HG03469 (cell line): ENCODE measurements around the gene XKR8.

Experiments
- ATAC-seq: cut with Tn5 transposase; IDR thresholded peaks from one replicate; pipeline ENCODE4 v1.9.1; 2021; ENCODE audit warnings: mild to moderate bottlenecking, moderate library complexity, moderate number of reproducible peaks; ENCODE audit not compliant: unreplicated experiment

XKR8 gene

DNA sequence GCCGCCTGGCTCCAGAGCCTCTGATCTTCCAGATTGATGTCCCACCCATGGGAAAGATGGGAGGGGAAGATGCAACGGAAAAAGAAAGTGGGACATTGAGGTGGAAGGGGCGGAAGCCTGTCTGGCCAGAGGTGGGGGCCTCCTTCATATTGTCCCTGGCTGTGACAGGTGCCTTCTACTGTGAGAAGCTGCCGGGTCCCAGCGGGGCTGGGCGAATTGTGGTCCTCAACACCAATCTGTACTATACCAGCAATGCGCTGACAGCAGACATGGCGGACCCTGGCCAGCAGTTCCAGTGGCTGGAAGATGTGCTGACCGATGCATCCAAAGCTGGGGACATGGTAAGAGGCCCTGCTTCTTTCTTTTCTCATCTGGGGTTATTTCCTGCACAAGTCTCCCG is 5.6 kb upstream of the XKR8 start:
- no peak for ATAC-seq

DNA sequence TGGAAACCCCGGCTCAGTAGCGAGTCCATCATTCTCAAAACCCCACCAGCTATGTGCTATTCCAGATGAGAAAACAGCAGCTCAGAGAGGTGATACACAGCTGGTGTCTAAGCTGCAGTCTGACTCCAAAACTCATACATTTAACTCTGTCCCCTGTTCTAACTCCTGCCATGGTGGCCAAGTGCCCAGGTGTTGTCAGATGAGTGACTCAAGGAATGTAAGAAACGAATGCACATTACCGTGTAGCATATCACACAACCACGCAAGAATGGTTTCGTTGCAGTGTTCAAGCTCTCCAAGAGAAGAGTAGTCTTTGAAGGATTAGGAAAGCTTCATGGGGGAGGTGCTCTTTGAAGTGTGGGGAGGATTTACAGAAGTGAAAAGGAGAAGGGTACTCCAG is 4.7 kb upstream of the XKR8 start:
- ATAC-seq: no peak

DNA sequence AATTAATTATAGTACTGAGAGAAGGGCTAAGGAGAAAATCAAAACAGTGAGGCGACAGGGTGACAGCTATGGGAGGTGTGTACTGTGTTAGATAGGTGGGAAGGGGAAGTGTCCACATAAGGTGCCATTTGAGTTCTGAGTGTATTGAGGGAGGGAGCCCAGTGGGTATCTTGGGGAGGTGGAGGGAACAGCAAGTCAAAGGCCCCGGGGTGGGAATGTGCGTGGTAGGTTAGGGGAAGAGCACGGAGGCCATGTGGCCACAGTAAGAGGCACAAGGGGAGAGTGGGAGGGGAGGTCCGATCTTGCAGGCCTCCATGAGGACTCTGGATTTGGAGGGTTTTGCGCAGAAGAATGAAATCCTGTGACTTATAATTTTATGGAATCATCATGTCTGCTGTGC is 3.0 kb upstream of the XKR8 start:
- no peak for ATAC-seq

DNA sequence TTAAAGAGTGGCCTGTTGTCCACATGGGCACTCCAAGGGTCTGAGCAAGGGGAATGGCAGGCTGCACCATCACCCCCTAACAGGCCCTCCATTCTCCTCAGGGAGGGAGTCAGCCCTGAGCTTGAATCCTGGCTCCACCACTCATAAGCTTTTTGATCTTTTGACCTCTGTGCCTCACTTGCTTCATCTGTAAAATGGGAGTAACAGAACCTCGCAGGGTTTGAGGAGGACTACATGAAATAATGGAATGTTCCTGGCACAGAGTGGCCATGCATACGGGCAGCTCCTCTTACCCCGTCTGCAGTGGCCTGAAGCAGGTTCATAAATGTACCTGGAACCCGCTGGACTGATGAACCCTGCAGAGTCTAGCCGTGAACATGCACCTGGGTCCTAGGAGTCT is 2.1 kb upstream of the XKR8 start:
- no peak for ATAC-seq

DNA sequence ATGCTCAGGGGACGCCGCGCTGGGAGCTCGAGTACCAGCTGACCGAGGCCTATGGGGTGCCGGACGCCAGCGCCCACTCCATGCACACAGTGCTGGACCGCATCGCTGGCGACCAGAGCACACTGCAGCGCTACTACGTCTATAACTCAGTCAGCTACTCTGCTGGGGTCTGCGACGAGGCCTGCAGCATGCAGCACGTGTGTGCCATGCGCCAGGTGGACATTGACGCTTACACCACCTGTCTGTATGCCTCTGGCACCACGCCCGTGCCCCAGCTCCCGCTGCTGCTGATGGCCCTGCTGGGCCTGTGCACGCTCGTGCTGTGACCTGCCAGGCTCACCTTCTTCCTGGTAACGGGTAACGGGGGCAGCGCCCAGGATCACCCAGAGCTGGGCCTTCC is 1.3 kb upstream of the XKR8 start:
- ATAC-seq: no peak

DNA sequence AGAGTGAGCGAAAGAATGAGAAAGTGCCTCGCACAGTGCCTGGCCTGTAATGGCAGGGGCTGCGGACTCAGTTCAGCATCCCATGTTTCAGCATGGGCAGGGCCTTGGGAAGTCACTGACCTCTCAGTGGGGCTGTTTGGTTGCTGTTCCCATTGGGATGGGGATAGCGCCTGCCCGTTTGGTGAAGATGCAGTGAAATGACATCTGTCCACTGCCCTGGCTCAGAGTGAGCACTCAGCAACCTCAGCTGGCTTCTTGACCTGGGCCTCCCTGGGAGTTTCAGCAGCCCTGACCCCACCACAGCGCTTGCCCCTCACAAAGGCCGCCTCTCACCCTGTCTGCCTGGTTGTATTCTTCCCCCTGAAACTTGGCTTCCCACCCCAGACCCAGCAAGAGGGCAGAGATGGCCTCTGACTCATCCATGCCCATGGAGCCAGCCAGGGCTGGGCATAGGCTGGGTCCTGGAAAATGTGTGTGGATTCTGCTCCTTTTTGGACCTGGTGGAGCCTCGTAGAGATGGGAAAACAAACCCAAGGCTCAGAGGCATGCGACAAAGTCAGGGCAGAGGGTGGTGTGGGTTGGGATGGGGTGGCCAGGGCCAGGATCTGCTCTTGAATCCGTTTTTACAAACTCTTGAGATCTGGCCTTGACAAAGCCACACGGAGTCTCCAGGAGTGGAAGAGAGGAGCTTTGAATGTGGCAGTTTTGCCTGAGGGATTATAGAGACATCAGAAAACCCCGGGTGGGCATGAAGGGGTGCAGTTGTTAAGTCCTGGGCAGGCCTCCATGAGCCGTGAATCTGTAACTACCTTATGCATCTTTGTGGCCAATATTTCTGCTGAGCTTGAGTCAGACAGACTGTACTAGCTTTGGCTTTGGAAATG is 1.2 kb downstream of the XKR8 start:
- ATAC-seq: no peak

DNA sequence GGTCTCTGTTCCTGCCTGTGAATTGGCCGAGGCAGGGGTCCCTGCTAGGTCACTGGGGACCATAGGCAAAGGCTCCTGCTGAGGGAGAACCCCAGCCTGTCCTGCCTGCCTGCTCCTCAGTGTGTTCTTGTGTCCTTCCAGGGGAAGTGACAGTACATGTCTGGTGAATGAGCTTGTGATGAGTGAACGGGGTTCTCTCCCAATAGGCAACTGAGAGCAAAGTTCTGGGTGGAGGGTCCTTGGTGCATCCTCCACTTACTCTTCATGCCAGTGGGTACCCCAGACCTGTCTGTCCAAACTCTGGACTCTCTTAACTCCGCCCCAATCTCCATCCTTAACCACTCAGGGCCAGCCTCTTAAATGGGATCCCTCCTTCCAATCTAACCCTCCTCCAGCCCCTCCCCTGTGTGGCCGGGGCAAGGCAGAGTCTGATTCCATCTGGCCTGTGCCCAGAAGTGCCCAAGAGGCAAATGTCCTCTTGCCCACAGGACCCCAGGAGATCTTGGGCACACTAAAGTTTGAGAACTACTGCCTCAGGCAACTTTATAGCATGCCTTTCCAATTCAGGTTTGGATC is 2.0 kb downstream of the XKR8 start:
- no peak for ATAC-seq

DNA sequence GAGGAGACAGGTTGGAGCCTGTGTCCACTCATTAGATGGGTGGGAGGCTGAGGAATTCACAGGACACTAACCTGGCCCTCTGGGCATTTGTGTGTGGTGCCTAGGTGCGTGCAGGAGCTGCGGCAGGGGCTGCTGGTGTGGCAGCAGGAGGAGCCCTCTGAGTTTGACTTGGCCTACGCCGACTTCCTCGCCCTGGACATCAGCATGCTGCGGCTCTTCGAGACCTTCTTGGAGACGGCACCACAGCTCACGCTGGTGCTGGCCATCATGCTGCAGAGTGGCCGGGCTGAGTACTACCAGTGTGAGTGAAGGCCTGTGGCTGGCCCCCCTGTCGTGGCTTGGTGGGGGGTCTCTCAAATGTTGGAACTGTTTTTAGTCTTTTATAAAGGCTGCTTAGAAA is 3.6 kb downstream of the XKR8 start:
- no peak for ATAC-seq

DNA sequence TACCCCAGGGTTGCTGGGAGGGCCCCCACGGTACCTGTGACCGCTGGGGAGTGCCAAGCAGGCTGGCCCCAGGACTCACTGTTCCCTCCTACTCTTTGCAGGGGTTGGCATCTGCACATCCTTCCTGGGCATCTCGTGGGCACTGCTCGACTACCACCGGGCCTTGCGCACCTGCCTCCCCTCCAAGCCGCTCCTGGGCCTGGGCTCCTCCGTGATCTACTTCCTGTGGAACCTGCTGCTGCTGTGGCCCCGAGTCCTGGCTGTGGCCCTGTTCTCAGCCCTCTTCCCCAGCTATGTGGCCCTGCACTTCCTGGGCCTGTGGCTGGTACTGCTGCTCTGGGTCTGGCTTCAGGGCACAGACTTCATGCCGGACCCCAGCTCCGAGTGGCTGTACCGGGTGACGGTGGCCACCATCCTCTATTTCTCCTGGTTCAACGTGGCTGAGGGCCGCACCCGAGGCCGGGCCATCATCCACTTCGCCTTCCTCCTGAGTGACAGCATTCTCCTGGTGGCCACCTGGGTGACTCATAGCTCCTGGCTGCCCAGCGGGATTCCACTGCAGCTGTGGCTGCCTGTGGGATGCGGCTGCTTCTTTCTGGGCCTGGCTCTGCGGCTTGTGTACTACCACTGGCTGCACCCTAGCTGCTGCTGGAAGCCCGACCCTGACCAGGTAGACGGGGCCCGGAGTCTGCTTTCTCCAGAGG is 6.8 kb downstream of the XKR8 start:
- no peak for ATAC-seq

DNA sequence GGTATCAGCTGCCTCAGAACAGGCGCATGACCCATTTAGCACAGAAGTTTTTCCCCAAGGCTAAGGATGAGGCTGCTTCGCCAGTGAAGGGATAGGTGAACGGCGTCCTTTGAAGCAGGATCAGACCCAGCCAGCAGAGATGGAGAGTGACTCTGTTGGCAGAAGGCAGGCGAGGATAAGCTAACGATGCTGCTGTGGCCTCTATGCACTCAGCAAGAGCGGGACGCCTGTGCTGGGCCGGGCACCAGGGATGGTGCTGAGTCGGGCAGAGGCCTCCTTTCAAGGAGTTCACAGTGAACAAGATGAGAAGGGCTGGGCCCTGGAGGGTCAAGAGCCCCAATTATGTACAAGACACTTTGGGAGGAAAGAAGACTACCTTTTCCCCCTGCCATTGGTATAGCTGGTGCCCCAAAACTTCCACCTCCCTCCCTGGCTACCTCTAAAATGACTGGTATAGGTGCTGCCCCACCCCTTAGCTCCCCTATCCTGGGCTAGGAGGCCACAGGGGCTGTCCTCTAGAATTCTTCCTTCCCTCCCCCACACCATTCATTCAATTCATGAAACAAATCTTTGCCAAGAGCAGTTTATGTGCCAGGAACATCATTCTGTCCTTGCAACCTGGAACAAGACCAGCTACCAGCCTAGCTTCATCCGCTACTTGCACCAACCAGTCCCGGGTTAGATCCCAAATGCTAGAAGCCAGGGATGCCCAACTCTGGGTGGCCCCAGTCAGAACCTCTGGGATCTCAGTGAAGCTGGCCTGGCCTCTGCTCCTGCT is 7.5 kb downstream of the XKR8 start:
- ATAC-seq: no peak

DNA sequence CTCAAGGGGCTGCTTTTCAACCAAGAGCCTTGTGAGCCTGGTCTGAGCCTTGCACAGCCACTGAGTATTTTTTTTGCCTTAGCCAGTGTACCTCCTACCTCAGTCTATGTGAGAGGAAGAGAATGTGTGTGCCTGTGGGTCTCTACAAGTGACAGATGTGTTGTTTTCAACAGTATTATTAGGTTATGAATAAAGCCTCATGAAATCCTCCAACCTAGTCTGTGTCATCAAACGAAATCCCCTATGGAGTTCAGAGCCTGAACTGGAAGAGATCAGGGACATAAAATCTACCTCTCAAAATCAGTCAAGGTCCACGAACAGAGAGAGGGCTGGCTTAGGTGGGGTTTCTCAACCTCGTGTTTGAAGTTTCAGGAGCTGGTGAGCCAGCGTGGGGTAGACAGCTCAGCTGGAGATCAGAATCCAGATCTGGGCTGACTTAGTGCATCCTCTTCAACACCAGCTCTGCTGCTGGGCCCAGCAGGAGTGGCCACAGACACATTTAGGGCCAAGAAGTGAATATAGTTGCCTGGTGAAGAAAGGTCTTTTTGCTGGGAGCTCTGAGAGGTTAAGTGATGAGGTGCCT is 8.2 kb downstream of the XKR8 start:
- no peak for ATAC-seq

DNA sequence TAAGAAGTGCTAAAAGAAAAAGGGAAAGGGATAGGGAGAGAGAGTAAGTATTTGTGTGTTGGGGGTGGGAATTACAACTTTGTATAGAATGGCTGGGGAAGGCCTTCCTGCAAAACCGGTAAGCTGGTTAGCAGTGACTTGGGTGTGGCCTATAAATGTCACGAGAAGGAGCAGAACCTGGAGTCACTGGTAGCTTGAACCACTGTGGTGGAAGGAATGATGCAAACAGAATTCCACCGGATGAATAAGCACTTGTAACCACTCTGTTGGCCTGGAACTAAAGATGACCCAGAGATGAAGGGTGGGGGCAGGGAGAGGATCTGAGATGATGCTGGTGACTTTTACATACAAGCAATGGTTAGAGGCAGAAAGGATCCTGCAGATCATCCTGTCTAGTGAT is 8.9 kb downstream of the XKR8 start:
- no peak for ATAC-seq

DNA sequence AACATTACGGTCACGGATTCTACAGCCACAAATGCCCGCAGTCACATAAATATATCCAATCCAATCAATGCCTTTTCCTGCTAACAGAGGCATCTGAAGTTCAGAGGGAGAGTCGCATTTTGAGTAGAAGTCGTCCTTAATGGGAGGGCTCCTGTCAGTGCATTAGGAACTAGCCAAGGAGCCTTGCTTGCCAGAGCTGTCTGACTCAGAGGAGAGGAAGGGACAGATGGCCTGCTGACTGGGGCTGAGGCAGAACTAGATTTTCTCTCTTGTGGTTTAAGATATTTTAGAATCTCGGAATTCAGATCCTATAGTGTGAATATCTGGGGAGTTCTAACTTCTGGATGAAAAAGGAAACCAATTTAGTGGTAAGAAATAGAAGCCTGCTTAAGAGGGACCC is 10.6 kb downstream of the XKR8 start:
- no peak for ATAC-seq

DNA sequence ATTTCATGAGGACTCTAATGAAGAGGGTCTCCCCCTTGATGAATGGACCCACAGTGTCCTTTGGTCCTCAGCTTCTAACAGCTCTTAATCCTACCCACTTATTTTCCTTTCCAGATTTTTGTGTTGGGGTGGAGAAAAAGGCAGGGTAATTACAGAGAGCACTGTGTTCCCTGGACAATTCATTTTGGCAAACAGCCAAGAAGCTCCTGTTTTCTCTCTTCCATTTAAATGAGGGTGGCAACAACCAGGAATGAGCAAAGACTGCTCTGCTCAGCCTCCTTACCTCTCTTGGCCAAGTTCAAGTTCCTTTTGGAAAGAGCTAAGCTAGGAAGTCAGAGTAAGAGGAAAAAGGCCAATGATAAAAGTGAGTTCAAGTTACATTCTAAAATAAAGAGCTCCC is 11.9 kb downstream of the XKR8 start:
- ATAC-seq: no peak

DNA sequence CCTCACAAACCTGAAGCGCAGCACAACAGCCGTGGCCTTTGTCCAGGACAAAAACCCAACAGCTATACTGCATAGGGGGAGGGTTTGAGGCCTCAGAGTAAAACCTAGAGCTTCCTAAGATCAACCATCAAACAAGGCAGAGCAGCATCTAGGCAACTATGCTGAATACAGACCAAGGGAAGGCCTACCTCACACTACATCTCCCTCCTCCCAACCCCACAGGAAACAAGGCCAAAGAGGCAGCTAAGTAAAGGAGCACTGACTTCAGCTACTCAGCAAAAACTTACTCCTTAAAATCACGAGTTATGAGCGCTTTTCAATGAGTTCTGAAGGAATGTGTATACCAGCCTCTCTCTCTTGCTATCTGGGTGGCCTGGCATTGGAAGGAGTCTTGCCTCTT is 12.4 kb downstream of the XKR8 start:
- ATAC-seq: no peak

DNA sequence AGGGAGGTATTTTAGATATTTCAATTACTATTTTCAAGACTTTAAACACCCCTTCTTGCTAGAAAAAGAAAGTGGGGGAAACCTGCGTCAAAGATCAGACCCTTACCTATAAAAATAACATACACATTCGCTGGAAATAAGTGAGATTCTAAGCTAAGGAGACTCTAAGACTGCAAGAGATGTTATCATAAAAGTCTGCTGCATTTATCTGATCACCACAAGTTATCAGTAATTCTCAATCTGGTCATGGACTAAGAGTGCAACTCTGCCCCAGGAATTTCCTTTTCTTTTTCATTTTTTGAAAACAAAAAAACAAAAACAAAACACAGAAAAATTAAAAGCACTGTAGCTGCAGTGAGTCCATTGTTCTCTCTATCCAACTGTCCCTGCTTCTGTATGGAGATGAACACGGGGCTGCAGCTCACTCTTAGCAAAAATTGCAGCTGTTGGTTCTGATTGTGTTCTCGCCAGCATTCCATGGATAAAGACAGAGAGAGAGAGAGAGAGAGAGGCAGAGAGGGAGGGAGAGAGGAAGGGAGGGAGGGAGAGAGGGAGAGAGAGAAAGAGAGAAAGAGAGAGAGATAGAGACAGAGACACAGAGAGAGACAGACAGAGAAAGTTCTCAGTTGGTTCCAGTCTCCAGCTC is 14.1 kb downstream of the XKR8 start:
- ATAC-seq: no peak

DNA sequence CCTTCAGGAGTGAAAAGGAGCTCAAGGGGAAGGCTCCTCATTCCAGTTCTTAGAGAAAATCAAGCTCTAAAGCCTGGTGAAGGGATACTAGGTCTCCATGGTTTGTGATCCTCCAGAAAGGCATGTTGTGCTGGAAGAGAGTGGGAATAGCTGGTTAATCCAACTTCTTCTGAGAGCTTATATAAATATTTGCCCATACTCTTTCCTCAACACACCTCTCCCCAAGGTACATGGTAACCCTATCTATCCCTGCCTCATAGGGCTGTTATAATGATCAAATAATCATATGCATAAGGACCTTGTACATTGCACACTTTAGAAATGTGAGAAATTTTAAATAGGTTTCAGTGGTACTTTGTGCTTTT is 14.6 kb downstream of the XKR8 start:
- no peak for ATAC-seq

DNA sequence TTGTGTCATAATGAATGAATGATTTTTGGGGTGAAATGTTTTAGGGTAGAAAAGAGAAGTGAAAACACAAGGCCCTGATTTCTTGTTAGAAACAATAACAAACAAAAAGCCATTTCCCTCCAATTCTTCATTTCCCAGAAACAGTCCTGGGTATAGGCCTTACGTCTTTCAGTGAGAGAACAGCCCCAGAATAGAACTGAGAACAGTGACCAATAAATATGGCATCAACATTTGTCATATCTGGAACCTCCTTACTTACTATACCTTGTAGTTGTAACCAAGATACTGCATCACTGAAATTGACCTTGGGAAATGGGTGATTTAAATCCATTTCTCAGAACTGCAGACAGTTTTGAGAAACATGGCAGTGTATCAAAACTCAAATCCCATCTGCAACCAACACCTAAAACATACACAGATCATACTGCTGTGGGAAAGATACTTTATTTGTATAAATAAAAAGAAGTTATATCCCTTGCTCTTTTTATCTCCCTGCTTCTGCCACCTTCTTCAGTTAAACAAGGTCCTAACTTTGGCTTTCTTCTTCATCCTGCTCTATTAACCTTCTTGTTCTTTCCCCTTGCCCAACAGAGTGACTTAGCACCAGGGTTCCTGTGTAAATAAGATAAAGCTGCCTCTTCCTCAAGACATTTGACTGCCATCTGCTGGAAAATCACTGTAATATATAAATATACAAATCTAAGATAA is 19.5 kb downstream of the XKR8 start:
- ATAC-seq: no peak

DNA sequence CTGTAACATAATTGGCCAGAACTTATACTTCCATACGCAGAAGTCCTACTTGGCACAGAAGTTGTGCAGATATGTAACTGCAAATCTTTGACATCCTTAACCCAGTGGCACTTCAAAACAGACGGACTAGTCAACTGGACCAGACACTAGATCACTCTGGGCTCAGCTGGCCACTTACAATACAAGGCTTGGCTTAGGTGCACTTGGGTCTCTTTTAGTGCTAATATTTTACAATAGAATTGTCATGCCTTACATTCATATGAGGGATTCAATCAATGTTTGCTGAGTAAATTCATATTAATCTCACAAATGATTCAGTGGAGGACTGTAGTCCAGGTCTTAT is 20.1 kb downstream of the XKR8 start:
- no peak for ATAC-seq

DNA sequence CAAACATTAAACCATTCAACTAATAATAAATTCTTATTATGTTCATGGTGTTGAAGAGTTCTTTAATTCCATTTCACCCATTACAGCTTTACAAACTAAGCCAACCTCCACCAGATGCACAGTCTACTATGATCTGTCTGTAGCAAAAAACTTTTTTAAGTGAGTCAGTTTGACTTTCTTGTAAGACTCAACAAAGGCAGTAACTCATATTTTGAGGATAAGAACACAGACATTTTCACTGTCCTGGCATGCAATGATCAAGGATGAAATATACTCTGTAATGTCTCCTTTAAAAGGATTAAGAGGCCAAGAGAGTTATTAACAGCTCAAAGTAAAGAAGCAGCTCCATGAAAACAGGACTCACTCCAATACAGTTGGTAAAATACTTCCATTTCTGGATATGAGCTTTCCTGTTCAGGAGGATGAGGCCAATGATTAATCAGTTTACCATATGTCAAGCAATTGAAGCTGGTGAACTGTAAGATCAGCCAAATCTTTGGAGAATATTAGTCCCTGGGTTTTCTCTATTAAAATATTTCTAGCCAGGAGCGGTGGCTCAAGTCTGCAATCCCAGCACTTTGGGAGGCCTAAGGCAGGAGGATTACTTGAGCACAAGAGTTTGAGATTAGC is 20.6 kb downstream of the XKR8 start:
- ATAC-seq: no peak
